Measurements from ENCODE around the gene CMSS1. TPM values are rescaled to one million over a fixed set of nuclear protein-coding genes. Genes with fewer than 3 reads are reported as not detected.
"Not testable (repeated sequence)": the region's sequence is repeated elsewhere in the genome, so short reads cannot be mapped to it uniquely, and the experiment has no call there.

The CMSS1 gene
- total and polyA plus RNA-seq, 2 donors (not counting 1 experiment from before 2014, with no cell fraction given): 7.3 to 22.8 TPM

DNA sequence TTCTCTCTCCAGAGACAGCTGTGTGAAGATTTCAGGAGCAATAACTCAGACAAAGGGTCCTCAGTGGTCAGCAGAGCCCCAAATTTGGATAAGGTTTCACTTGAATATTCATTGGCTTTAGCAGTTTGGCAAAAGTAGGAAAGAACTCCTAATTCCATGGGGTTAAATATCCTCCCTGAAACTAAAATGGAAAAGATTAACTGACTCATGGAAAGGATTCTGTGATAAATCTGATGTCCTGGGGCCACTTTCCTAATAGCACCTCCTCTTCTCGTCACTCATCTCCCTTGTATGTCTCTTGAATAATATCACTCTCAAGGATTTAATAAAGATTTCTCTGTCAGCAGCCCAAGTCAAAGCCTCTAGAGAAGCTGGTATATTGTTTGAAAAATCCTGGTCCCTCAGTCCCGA lies 409.9 kb downstream of the CMSS1 start:
- Histone ChIP-seq H3K27ac (ENCODE audit: low read length in 2 of 2) (no peak overlapping the region), H2AFZ (ENCODE audit: insufficient read depth, low read depth, low read length, poor library complexity, severe bottlenecking) (no peak overlapping the region), H4K20me1 (ENCODE audit: control insufficient read depth, insufficient read depth, low read length, poor library complexity, severe bottlenecking) (no peaks in the 10 kb centered on the region), H3K9ac (ENCODE audit: low read length) (no peak overlapping the region), H3K4me1 (ENCODE audit: control insufficient read depth in 2 of 2, insufficient read depth in 2 of 2, low read length in 2 of 2) (no peaks in the 10 kb centered on the region), H3K4me3 (ENCODE audit: control extremely low read depth in 1 of 5, extremely low read depth in 1 of 5, insufficient read depth in 1 of 5, low read depth in 2 of 5, low read length in 4 of 5) (no peak overlapping the region), H3K79me2 (ENCODE audit: control insufficient read depth, insufficient read depth, low read length) (no peaks in the 10 kb centered on the region), H3K27me3 (replicated peaks in 1 of 4; ENCODE audit: control extremely low read depth in 1 of 4, control insufficient read depth in 3 of 4, insufficient read depth in 4 of 4, low read length in 3 of 4) (no peaks in the 10 kb centered on the region), H3K36me3 (replicated peaks in 1 of 2; ENCODE audit: control extremely low read depth in 1 of 2, control insufficient read depth in 1 of 2, extremely low read depth in 1 of 2, insufficient read depth in 2 of 2, low read length in 1 of 2) (no peaks in the 10 kb centered on the region), H3K4me2 (replicated peaks; ENCODE audit: low read depth, low read length, poor library complexity, severe bottlenecking) (no peak overlapping the region), H3K9me3 (ENCODE audit: control extremely low read depth in 1 of 3, control insufficient read depth in 2 of 3, insufficient read depth in 1 of 3, low read length in 2 of 3) (peaks cover 0 to 7% (median 0%) of the 10 kb centered on the region in 3 donors)
- CTCF ChIA-PET: no interaction called here
- intact Hi-C loops (cut with micrococcal nuclease): no loop called here
- no peaks in the 10 kb centered on the region for H3K9me3 Mint-ChIP-seq (ENCODE audit: insufficient read depth)
- ATAC-seq (ENCODE audit: low read depth) (no peak), DNase-seq (no peak)
- H3K27ac Mint-ChIP-seq: no peak overlapping the region
- POLR2A ChIA-PET: no interaction called here
- 80% methylated on average over 1 of the region's 2 CpGs for WGBS (ENCODE audit: insufficient coverage)
- no peaks in the 10 kb centered on the region for H3K4me1 Mint-ChIP-seq
- H3K27me3 Mint-ChIP-seq: peaks cover 4% of the 10 kb centered on the region
- no peak for TF ChIP-seq EZH2 (IDR thresholded peaks at IDR 0.05; ENCODE audit: borderline replicate concordance, insufficient read depth, low read depth, low read length, poor library complexity, severe bottlenecking)
- TF ChIP-seq, protein P1, sequence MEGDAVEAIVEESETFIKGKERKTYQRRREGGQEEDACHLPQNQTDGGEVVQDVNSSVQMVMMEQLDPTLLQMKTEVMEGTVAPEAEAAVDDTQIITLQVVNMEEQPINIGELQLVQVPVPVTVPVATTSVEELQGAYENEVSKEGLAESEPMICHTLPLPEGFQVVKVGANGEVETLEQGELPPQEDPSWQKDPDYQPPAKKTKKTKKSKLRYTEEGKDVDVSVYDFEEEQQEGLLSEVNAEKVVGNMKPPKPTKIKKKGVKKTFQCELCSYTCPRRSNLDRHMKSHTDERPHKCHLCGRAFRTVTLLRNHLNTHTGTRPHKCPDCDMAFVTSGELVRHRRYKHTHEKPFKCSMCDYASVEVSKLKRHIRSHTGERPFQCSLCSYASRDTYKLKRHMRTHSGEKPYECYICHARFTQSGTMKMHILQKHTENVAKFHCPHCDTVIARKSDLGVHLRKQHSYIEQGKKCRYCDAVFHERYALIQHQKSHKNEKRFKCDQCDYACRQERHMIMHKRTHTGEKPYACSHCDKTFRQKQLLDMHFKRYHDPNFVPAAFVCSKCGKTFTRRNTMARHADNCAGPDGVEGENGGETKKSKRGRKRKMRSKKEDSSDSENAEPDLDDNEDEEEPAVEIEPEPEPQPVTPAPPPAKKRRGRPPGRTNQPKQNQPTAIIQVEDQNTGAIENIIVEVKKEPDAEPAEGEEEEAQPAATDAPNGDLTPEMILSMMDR (IDR thresholded peaks at IDR 0.05): no peak
- H3K4me3 Mint-ChIP-seq: no peak overlapping the region

DNA sequence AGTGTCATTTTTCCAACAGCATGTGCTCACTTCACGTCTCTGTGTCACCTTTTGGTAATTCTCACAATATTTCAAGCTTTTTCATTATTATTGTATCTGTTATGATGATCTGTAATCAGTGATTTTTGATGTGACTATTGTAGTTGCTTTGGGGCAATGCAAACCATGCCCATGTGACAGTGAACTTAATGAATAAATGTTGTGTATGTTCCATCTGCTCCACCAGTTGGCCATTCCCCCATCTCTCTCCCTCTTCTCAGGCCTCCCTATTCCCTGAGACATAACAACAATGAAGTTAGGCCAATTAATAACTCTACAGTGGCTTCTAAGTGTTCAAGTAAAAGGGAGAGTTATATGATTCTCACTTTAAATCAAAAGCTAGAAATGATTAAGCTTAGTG lies 410.6 kb downstream of the CMSS1 start:
- intact Hi-C loops (cut with micrococcal nuclease): no loop called here
- H3K9me3 Mint-ChIP-seq (ENCODE audit: insufficient read depth): no peaks in the 10 kb centered on the region
- Histone ChIP-seq H3K4me3 (ENCODE audit: control extremely low read depth in 1 of 5, extremely low read depth in 1 of 5, insufficient read depth in 1 of 5, low read depth in 2 of 5, low read length in 4 of 5) (no peak overlapping the region), H3K79me2 (ENCODE audit: control insufficient read depth, insufficient read depth, low read length) (no peaks in the 10 kb centered on the region), H3K36me3 (replicated peaks in 1 of 2; ENCODE audit: control extremely low read depth in 1 of 2, control insufficient read depth in 1 of 2, extremely low read depth in 1 of 2, insufficient read depth in 2 of 2, low read length in 1 of 2) (no peaks in the 10 kb centered on the region), H3K27me3 (replicated peaks in 1 of 4; ENCODE audit: control extremely low read depth in 1 of 4, control insufficient read depth in 3 of 4, insufficient read depth in 4 of 4, low read length in 3 of 4) (no peaks in the 10 kb centered on the region), H2AFZ (ENCODE audit: insufficient read depth, low read depth, low read length, poor library complexity, severe bottlenecking) (no peak overlapping the region), H3K9me3 (ENCODE audit: control extremely low read depth in 1 of 3, control insufficient read depth in 2 of 3, insufficient read depth in 1 of 3, low read length in 2 of 3) (peaks cover 0 to 7% (median 0%) of the 10 kb centered on the region in 3 donors), H3K9ac (ENCODE audit: low read length) (no peak overlapping the region), H3K27ac (ENCODE audit: low read length in 2 of 2) (no peak overlapping the region), H4K20me1 (ENCODE audit: control insufficient read depth, insufficient read depth, low read length, poor library complexity, severe bottlenecking) (no peaks in the 10 kb centered on the region), H3K4me1 (ENCODE audit: control insufficient read depth in 2 of 2, insufficient read depth in 2 of 2, low read length in 2 of 2) (no peaks in the 10 kb centered on the region), H3K4me2 (replicated peaks; ENCODE audit: low read depth, low read length, poor library complexity, severe bottlenecking) (no peak overlapping the region)
- H3K4me1 Mint-ChIP-seq: no peaks in the 10 kb centered on the region
- no peak overlapping the region for H3K4me3 Mint-ChIP-seq
- ChIA-PET POLR2A (no interaction called here), CTCF (no interaction called here)
- no peak for ATAC-seq (ENCODE audit: low read depth)
- no CpG with 5 or more reads among the region's 1 CpG for WGBS (ENCODE audit: insufficient coverage)
- no peak overlapping the region for H3K27ac Mint-ChIP-seq
- TF ChIP-seq, protein P1 (IDR thresholded peaks at IDR 0.05): no peak
- no peak for TF ChIP-seq EZH2 (IDR thresholded peaks at IDR 0.05; ENCODE audit: borderline replicate concordance, insufficient read depth, low read depth, low read length, poor library complexity, severe bottlenecking)
- H3K27me3 Mint-ChIP-seq: peaks cover 6% of the 10 kb centered on the region
- DNase-seq: no peak

DNA sequence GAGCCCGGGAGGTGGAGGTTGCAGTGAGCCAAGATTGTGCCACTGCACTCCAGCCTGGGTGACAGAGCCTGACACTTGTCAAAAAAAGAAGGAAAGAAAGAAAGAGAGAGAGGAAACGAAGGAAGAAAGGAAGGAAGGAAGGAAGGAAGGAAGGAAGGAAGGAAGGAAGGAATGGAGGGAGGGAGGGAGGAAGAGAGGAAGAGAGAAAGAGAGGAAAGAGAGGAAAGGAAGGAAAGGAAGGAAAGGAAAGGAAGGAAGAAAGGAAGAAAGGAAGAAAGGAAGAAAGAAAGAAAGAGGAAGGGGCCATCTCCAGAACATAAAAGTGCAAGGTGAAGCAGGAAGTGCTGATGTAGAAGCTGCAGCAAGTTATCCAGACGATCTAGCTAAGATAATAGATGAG lies 411.5 kb downstream of the CMSS1 start:
- H3K27me3 Mint-ChIP-seq; H3K4me1 ChIP-seq (ENCODE audit: control insufficient read depth in 2 of 2, insufficient read depth in 2 of 2, low read length in 2 of 2); H3K4me2 ChIP-seq (replicated peaks; ENCODE audit: low read depth, low read length, poor library complexity, severe bottlenecking); H3K4me1 Mint-ChIP-seq; H3K9me3 ChIP-seq (ENCODE audit: control extremely low read depth in 1 of 3, control insufficient read depth in 2 of 3, insufficient read depth in 1 of 3, low read length in 2 of 3); POLR2A ChIA-PET; ATAC-seq (ENCODE audit: low read depth); H3K36me3 ChIP-seq (replicated peaks in 1 of 2; ENCODE audit: control extremely low read depth in 1 of 2, control insufficient read depth in 1 of 2, extremely low read depth in 1 of 2, insufficient read depth in 2 of 2, low read length in 1 of 2); H4K20me1 ChIP-seq (ENCODE audit: control insufficient read depth, insufficient read depth, low read length, poor library complexity, severe bottlenecking); intact Hi-C loops (cut with micrococcal nuclease); H3K27ac ChIP-seq (ENCODE audit: low read length in 2 of 2); H3K79me2 ChIP-seq (ENCODE audit: control insufficient read depth, insufficient read depth, low read length); H3K27ac Mint-ChIP-seq; H3K4me3 Mint-ChIP-seq; H3K9me3 Mint-ChIP-seq (ENCODE audit: insufficient read depth); DNase-seq; H2AFZ ChIP-seq (ENCODE audit: insufficient read depth, low read depth, low read length, poor library complexity, severe bottlenecking); CTCF ChIA-PET; H3K4me3 ChIP-seq (ENCODE audit: control extremely low read depth in 1 of 5, extremely low read depth in 1 of 5, insufficient read depth in 1 of 5, low read depth in 2 of 5, low read length in 4 of 5); H3K27me3 ChIP-seq (replicated peaks in 1 of 4; ENCODE audit: control extremely low read depth in 1 of 4, control insufficient read depth in 3 of 4, insufficient read depth in 4 of 4, low read length in 3 of 4); H3K9ac ChIP-seq (ENCODE audit: low read length): not testable (repeated sequence)
- WGBS (ENCODE audit: insufficient coverage): 92% methylated on average over 2 of the region's 3 CpGs

All from B cell (primary cell).